ENCODE results near the gene RNF144B. TPM values are rescaled to one million over a fixed set of nuclear protein-coding genes. Genes with fewer than 3 reads are reported as not detected.
A peak's percentile ranks its signal among the peaks of the same experiment; 100 is the strongest.

RNF144B gene
- total and polyA plus RNA-seq, 2 of the 13 experiments (the other 11 are each of a cell fraction or from before 2014, with no cell fraction given): 1.8 to 4.3 TPM

DNA sequence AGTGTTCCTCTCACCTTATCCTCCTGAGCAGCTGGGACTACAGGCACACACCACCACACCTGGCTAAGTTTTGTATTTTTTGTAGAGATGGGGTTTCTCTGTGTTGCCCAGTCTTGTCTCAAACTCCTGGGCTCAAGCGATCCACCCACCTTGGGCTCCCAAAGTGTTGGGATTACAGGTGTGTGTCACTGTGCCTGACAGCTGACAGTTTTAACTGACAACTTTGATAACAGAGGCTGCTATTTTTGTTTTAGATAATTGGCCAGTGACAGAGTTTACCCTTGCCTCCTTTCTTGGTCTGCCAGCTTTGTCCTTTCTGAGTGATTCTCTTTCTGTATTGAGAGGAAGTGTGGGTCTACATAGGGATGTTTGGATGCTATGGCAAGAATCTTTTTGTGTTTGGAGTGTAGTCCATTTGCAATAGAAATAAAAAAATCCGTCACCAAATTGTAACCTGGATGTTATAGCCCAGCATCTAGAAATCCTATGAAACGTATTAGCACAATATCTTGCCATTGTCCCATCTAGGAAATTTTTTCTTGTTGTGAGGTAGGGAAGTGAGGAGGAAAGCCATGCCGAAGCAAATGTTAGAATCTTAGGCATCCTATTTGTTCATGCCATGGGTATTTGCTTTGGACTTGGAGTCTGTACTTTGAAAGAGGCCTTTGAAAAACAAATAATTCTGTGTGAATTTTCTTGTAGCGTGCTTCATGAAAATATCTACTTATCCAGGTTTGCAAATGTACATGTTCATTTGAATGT, 80.8 kb downstream of the RNF144B start (continued):
- TF ChIP-seq, protein P1, sequence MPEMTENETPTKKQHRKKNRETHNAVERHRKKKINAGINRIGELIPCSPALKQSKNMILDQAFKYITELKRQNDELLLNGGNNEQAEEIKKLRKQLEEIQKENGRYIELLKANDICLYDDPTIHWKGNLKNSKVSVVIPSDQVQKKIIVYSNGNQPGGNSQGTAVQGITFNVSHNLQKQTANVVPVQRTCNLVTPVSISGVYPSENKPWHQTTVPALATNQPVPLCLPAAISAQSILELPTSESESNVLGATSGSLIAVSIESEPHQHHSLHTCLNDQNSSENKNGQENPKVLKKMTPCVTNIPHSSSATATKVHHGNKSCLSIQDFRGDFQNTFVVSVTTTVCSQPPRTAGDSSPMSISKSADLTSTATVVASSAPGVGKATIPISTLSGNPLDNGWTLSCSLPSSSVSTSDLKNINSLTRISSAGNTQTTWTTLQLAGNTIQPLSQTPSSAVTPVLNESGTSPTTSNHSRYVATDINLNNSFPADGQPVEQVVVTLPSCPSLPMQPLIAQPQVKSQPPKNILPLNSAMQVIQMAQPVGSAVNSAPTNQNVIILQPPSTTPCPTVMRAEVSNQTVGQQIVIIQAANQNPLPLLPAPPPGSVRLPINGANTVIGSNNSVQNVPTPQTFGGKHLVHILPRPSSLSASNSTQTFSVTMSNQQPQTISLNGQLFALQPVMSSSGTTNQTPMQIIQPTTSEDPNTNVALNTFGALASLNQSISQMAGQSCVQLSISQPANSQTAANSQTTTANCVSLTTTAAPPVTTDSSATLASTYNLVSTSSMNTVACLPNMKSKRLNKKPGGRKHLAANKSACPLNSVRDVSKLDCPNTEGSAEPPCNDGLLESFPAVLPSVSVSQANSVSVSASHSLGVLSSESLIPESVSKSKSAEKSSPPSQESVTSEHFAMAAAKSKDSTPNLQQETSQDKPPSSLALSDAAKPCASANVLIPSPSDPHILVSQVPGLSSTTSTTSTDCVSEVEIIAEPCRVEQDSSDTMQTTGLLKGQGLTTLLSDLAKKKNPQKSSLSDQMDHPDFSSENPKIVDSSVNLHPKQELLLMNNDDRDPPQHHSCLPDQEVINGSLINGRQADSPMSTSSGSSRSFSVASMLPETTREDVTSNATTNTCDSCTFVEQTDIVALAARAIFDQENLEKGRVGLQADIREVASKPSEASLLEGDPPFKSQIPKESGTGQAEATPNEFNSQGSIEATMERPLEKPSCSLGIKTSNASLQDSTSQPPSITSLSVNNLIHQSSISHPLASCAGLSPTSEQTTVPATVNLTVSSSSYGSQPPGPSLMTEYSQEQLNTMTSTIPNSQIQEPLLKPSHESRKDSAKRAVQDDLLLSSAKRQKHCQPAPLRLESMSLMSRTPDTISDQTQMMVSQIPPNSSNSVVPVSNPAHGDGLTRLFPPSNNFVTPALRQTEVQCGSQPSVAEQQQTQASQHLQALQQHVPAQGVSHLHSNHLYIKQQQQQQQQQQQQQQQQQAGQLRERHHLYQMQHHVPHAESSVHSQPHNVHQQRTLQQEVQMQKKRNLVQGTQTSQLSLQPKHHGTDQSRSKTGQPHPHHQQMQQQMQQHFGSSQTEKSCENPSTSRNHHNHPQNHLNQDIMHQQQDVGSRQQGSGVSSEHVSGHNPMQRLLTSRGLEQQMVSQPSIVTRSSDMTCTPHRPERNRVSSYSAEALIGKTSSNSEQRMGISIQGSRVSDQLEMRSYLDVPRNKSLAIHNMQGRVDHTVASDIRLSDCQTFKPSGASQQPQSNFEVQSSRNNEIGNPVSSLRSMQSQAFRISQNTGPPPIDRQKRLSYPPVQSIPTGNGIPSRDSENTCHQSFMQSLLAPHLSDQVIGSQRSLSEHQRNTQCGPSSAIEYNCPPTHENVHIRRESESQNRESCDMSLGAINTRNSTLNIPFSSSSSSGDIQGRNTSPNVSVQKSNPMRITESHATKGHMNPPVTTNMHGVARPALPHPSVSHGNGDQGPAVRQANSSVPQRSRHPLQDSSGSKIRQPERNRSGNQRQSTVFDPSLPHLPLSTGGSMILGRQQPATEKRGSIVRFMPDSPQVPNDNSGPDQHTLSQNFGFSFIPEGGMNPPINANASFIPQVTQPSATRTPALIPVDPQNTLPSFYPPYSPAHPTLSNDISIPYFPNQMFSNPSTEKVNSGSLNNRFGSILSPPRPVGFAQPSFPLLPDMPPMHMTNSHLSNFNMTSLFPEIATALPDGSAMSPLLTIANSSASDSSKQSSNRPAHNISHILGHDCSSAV (CRISPR knock-in tag; IDR thresholded peaks at IDR 0.05; ENCODE audit: borderline replicate concordance): no peak
- TF ChIP-seq HNRNPLL (IDR thresholded peaks at IDR 0.05; ENCODE audit: low read depth, low read length, poor library complexity, severe bottlenecking) (no peak), ZNF556 (CRISPR knock-in tag; IDR thresholded peaks at IDR 0.05; ENCODE audit: borderline replicate concordance) (no peak), RAD51 (IDR thresholded peaks at IDR 0.05; ENCODE audit: borderline replicate concordance) (no peak), ZNF776 (CRISPR knock-in tag; IDR thresholded peaks at IDR 0.05) (no peak), ZNF713 (CRISPR knock-in tag; IDR thresholded peaks at IDR 0.05) (no peak), ZNF329 (CRISPR knock-in tag; IDR thresholded peaks at IDR 0.05; ENCODE audit: low read depth) (no peak), ZNF225 (CRISPR knock-in tag; IDR thresholded peaks at IDR 0.05) (no peak), KAT7 (CRISPR knock-in tag; IDR thresholded peaks at IDR 0.05; ENCODE audit: borderline replicate concordance) (no peak), SIN3A (IDR thresholded peaks at IDR 0.05; ENCODE audit: borderline replicate concordance, low read depth, low read length) (no peak), ZNF674 (CRISPR knock-in tag; IDR thresholded peaks at IDR 0.05; ENCODE audit: low read depth) (no peak), ZNF607 (CRISPR knock-in tag; IDR thresholded peaks at IDR 0.05; ENCODE audit: borderline replicate concordance) (no peak)
- TF ChIP-seq, protein P2, sequence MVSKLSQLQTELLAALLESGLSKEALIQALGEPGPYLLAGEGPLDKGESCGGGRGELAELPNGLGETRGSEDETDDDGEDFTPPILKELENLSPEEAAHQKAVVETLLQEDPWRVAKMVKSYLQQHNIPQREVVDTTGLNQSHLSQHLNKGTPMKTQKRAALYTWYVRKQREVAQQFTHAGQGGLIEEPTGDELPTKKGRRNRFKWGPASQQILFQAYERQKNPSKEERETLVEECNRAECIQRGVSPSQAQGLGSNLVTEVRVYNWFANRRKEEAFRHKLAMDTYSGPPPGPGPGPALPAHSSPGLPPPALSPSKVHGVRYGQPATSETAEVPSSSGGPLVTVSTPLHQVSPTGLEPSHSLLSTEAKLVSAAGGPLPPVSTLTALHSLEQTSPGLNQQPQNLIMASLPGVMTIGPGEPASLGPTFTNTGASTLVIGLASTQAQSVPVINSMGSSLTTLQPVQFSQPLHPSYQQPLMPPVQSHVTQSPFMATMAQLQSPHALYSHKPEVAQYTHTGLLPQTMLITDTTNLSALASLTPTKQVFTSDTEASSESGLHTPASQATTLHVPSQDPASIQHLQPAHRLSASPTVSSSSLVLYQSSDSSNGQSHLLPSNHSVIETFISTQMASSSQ (IDR thresholded peaks at IDR 0.05; ENCODE audit: low read depth): no peak
- TF ChIP-seq, protein P2 (CRISPR knock-in tag; IDR thresholded peaks at IDR 0.05; ENCODE audit: borderline replicate concordance): no peak
- TF ChIP-seq, protein P3, sequence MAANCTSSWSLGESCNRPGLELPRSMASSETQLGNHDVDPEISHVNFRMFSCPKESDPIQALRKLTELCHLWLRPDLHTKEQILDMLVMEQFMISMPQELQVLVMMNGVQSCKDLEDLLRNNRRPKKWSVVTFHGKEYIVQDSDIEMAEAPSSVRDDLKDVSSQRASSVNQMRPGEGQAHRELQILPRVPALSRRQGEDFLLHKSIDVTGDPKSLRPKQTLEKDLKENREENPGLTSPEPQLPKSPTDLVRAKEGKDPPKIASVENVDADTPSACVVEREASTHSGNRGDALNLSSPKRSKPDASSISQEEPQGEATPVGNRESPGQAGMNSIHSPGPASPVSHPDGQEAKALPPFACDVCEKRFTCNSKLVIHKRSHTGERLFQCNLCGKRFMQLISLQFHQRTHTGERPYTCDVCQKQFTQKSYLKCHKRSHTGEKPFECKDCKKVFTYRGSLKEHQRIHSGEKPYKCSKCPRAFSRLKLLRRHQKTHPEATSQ (CRISPR knock-in tag; IDR thresholded peaks at IDR 0.05; ENCODE audit: borderline replicate concordance): peak; percentile 36; the same call in 1 of the 2 replicates
